Stomach (tissue), 9 donors: ENCODE results near the gene CDH12. TPM values are rescaled to one million over a fixed set of nuclear protein-coding genes. Genes with fewer than 3 reads are reported as not detected.
"Not testable (repeated sequence)": the region's sequence is repeated elsewhere in the genome, so short reads cannot be mapped to it uniquely, and the experiment has no call there.

Experiments
- DNase-seq, 2 donors: peaks; one replicate each; pipeline versions ENCODE4 v3.0.0 to v3.0.0-alpha.2; 2013 to 2019
- H3K27ac ChIP-seq, 5 donors: fragments of 200-600 bp in 4 of 5; sonication (generic) in 4 of 5; one replicate each; pipeline ENCODE4 v1.5.1; 2013 to 2019; ENCODE audit warnings: mild to moderate bottlenecking in 1 of 5, moderate library complexity in 1 of 5
- H3K27me3 ChIP-seq, 3 donors: fragments of 200-600 bp; sonication (generic); one replicate each; pipeline ENCODE4 v1.5.1; 2017 to 2019; ENCODE audit warnings: mixed run types in 1 of 3
- H3K36me3 ChIP-seq, 4 donors: fragments of 200-600 bp; sonication (generic); 1 replicate in 3 of 4; 2 replicates in 1 of 4; pipeline ENCODE4 v1.5.1; 2016 to 2019
- H3K4me1 ChIP-seq, 4 donors: fragments of 200-600 bp; sonication (generic); one replicate each; pipeline ENCODE4 v1.5.1; 2016 to 2019
- H3K4me3 ChIP-seq, 4 donors: fragments of 200-600 bp; sonication (generic) in 3 of 4; one replicate each; pipeline ENCODE4 v1.5.1; 2016 to 2019; ENCODE audit warnings: mild to moderate bottlenecking in 1 of 4
- H3K9me3 ChIP-seq, 4 donors: fragments of 200-600 bp; sonication (generic); one replicate each; pipeline ENCODE4 v1.5.1; 2016 to 2019
- EP300 ChIP-seq: sonication (generic); formaldehyde crosslinking; IDR thresholded peaks from one replicate; pipeline ENCODE4 v1.6.1; 2017; ENCODE audit warnings: antibody characterized with exemption
- POLR2A ChIP-seq, 4 donors: fragments of 450-650 bp; IDR thresholded peaks; one replicate each; pipeline ENCODE4 v1.6.1; 2016; ENCODE audit warnings: antibody characterized with exemption in 4 of 4, control low read depth in 2 of 4, mild to moderate bottlenecking in 1 of 4, moderate library complexity in 1 of 4
- POLR2AphosphoS5 ChIP-seq, 3 donors: sonication (generic); formaldehyde crosslinking; IDR thresholded peaks; one replicate each; pipeline ENCODE4 v1.6.1; 2016; ENCODE audit warnings: antibody characterized with exemption in 3 of 3
- WGBS, 5 donors: extraction: QIAGEN DNeasy Blood & Tissue Kit in 3 of 5; methylation state at CpG; one replicate each; pipeline versions ENCODE4 v1.1.5 to v1.1.7; 2013 to 2018; 5-methylcytosine and 5-hydroxymethylcytosine counted together
- intact Hi-C: fragments of 100-400 bp; cut with DNase I; formaldehyde crosslinking; loops from one replicate; pipeline ENCODE4 v1.15.1; 2023; ENCODE audit warnings: low total_unique reads
- polyA plus RNA-seq, 3 donors: library from polyadenylated mRNA; stranded (reverse); fragments of 200-250 nt; gene quantifications; one replicate each; pipeline ENCODE4 v1.2.3, GENCODE V29; 2013
- total RNA-seq, 5 donors: library from RNA; depleted of rRNA; stranded (reverse); fragments of >200 nt; gene quantifications; one replicate each; pipeline versions ENCODE4 v1.1.0 to v1.2.3, GENCODE V29; 2014 to 2016
- TF ChIP-seq, protein P1 (sequence below), 7 experiments: fragments of 450-650 bp in 4 of 7; fragments of 200-600 bp in 3 of 7; sonication (generic) in 3 of 7; IDR thresholded peaks; one replicate each; pipeline ENCODE4 v1.5.1; 2016 to 2019; ENCODE audit warnings: antibody characterized with exemption in 7 of 7, control low read depth in 2 of 7, mild to moderate bottlenecking in 1 of 7
- donor health status: healthy with polysubstance abuse.
- donor health status: Bipolar disorder and iron deficiency.
- donor health status: healthy.

Gene CDH12
- total and polyA plus RNA-seq, 8 donors = 0.76 to 1.3 TPM; not detected in 6

- peaks cover 0 to 3% (median 0%) of the 10 kb centered on the region in 4 donors for H3K9me3 ChIP-seq
- intact Hi-C loops = no loop called here
- no peaks in the 10 kb centered on the region for H3K27me3 ChIP-seq
- H3K4me1 ChIP-seq = no peaks in the 10 kb centered on the region
- H3K4me3 ChIP-seq = no peak overlapping the region
- H3K27ac ChIP-seq = no peak overlapping the region
- 63 to 85% (median 71%) methylated on average over 3 to 4 of the region's 4 CpGs for WGBS, 5 donors
- no peak for TF ChIP-seq POLR2A (IDR thresholded peaks at IDR 0.05)
- TF ChIP-seq, protein P1, sequence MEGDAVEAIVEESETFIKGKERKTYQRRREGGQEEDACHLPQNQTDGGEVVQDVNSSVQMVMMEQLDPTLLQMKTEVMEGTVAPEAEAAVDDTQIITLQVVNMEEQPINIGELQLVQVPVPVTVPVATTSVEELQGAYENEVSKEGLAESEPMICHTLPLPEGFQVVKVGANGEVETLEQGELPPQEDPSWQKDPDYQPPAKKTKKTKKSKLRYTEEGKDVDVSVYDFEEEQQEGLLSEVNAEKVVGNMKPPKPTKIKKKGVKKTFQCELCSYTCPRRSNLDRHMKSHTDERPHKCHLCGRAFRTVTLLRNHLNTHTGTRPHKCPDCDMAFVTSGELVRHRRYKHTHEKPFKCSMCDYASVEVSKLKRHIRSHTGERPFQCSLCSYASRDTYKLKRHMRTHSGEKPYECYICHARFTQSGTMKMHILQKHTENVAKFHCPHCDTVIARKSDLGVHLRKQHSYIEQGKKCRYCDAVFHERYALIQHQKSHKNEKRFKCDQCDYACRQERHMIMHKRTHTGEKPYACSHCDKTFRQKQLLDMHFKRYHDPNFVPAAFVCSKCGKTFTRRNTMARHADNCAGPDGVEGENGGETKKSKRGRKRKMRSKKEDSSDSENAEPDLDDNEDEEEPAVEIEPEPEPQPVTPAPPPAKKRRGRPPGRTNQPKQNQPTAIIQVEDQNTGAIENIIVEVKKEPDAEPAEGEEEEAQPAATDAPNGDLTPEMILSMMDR (IDR thresholded peaks at IDR 0.05) = no peak
- no peak for TF ChIP-seq EP300
- TF ChIP-seq POLR2AphosphoS5 (IDR thresholded peaks at IDR 0.05) = no peak
- no peak for DNase-seq
- H3K36me3 ChIP-seq = no peaks in the 10 kb centered on the region
Measured at GRCh38 chr5:22277006-22277405, 576.1 kb downstream of the CDH12 start.

- H3K36me3 ChIP-seq, DNase-seq, H3K9me3 ChIP-seq, H3K27ac ChIP-seq, H3K4me3 ChIP-seq, H3K27me3 ChIP-seq, H3K4me1 ChIP-seq, intact Hi-C loops: not testable (repeated sequence)
- WGBS, 5 donors = 81 to 93% (median 87%) methylated on average over 7 of the region's 7 CpGs
Measured at GRCh38 chr5:22265855-22266254, 587.3 kb downstream of the CDH12 start.

DNA sequence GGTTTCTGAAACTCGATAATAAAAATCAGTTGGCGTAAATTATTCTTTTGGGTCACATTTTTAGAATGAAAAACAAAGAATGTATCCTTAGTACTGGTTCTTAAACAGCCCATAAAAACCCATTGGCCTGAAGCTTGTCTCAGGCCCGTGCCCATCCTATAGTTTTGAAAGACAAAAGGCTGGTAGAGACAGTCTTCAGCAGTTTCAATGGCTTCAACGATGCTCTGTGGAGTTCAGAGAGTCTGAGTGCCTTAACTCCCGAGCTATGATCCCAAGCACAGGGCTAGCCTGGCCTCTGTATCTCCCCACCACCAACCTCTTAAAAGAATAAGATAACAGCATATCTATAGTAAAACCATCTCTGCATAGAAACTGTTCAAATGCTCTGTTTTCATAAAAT is 595.0 kb downstream of the CDH12 start:
- no peak overlapping the region for H3K4me3 ChIP-seq
- intact Hi-C loops = no loop called here
- WGBS, 5 donors = 63 to 70% (median 67%) methylated on average over 5 of the region's 5 CpGs
- no peak for TF ChIP-seq EP300
- TF ChIP-seq POLR2A (IDR thresholded peaks at IDR 0.05) = no peak
- H3K27ac ChIP-seq = no peak overlapping the region
- no peaks in the 10 kb centered on the region for H3K27me3 ChIP-seq
- H3K4me1 ChIP-seq = no peaks in the 10 kb centered on the region
- H3K9me3 ChIP-seq = no peaks in the 10 kb centered on the region
- no peak for DNase-seq
- H3K36me3 ChIP-seq = no peaks in the 10 kb centered on the region

GRCh38 chr5:22250528-22250927 is 602.6 kb downstream of the CDH12 start:
- 54 to 61% (median 60%) methylated on average over 4 of the region's 4 CpGs for WGBS, 5 donors
- Histone ChIP-seq H3K4me3 (no peak overlapping the region), H3K9me3 (no peaks in the 10 kb centered on the region), H3K36me3 (no peaks in the 10 kb centered on the region), H3K27me3 (no peaks in the 10 kb centered on the region), H3K4me1 (no peaks in the 10 kb centered on the region), H3K27ac (no peak overlapping the region)
- DNase-seq = no peak
- TF ChIP-seq POLR2AphosphoS5 (IDR thresholded peaks at IDR 0.05) (no peak), EP300 (no peak), POLR2A (IDR thresholded peaks at IDR 0.05) (no peak)
- TF ChIP-seq, protein P1 (IDR thresholded peaks at IDR 0.05) = no peak
- intact Hi-C loops = no loop called here

DNA sequence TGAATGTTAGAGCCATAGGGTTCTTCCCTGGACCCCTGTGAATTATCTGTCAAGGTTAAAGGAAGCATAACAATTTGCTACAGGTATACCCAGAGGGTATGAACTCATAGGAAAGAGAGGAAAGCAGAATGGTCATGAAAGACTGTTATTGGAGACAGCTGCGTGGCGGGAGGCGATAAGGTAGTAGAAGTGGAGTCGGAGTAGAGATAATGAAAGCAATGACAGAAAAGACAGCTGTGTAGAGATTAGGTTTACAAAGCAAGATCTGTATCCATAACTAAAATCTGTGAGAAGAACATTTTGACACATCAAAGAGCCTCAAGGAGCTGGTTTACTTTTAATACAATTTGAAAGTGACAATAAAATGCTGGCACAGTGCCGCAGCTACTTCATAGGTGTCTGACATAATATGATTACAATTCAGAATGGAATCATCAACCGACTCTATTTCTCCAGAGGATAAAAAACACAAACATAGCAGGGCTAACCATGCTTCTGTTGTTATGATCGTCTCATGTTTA is 603.9 kb downstream of the CDH12 start:
- Histone ChIP-seq H3K27me3 (no peaks in the 10 kb centered on the region), H3K9me3 (no peaks in the 10 kb centered on the region), H3K4me3 (no peak overlapping the region), H3K36me3 (no peaks in the 10 kb centered on the region), H3K4me1 (no peaks in the 10 kb centered on the region), H3K27ac (no peak overlapping the region)
- 74 to 80% (median 78%) methylated on average over 7 of the region's 7 CpGs for WGBS, 5 donors
- intact Hi-C loops = no loop called here
- no peak for DNase-seq
- no peak for TF ChIP-seq POLR2A (IDR thresholded peaks at IDR 0.05)
- TF ChIP-seq, protein P1 (IDR thresholded peaks at IDR 0.05) = no peak
- TF ChIP-seq POLR2AphosphoS5 (IDR thresholded peaks at IDR 0.05) = no peak
- TF ChIP-seq EP300 = no peak
